Upper lobe of left lung (tissue), 4 donors: ENCODE data around the gene WFDC1.

Source experiments
- CTCF ChIP-seq, 6 experiments: fragments of 450-650 bp in 4 of 6; fragments of 200-600 bp in 2 of 6; sonication (generic) in 2 of 6; IDR thresholded peaks; one replicate each; pipeline ENCODE4 v1.5.1; 2016 to 2019; ENCODE audit warnings: antibody characterized with exemption in 6 of 6
- POLR2A ChIP-seq, 4 donors: fragments of 450-650 bp; IDR thresholded peaks; one replicate each; pipeline ENCODE4 v1.5.1; 2016 to 2017; ENCODE audit warnings: antibody characterized with exemption in 4 of 4, mild to moderate bottlenecking in 2 of 4

- TF ChIP-seq CTCF (IDR thresholded peaks at IDR 0.05) (no peak), POLR2A (IDR thresholded peaks at IDR 0.05) (no peak)
Observed at GRCh38 chr16:84267380-84267779, 27.3 kb upstream of the WFDC1 start.
